Stimulated activated CD8-positive, alpha-beta memory T cell treated with anti-CD3 and anti-CD28 coated beads, Interleukin-4, amount 100 ng/mL, for 48 hours (primary cell): ENCODE data around the gene OBSCN.
"Not testable (repeated sequence)": the region's sequence is repeated elsewhere in the genome, so short reads cannot be mapped to it uniquely, and the experiment has no call there.

Experiments used
- DNase-seq: peaks from one replicate; pipeline ENCODE4 v3.0.0-alpha.2; 2020

The OBSCN gene

DNA sequence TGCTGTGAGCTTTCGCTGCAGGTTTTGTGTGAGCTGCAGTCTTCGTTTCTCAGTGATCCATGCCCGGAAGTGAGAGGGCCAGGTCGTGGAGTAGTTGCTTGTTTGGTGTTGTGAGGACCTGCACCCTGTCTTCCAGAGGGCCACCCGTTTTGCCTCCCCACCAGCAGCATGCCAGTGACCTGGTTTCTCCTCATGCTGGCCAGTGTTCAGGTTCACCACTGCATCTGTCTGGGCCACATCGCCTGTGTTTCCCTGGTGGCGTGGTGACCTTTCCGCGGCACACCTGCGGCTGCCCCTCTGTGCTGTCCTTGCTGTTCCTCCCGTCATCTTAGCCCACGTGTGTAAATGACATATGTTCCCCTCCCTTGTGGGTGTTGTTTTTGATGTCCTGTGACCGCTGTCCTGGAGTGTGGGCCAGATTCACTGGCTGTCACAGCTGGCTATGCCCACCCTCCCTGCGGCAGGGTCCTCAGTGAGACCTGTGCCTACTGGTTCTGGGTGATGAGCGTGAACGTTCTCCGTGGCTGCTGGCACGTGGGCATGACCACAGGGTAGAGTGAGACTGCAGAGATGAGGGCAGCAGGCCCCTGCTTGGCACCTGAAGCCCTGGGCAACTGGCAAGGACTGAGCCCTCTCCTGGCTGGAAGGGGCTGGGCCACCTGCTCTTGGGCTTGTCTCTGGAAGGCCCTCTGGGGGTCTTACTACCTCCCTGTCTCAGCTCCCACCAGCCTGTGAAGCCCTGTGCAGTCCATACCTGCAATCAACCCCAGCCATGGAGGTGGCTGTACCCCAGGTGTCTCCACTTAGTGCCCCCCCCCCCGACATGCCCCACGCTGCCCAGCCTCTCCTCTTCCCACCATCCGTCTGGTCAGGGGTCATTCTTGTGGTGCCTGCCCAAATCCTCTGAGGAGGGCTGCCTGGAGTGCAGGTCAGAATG lies 35.0 kb upstream of the OBSCN start:
- DNase-seq: no peak

DNA sequence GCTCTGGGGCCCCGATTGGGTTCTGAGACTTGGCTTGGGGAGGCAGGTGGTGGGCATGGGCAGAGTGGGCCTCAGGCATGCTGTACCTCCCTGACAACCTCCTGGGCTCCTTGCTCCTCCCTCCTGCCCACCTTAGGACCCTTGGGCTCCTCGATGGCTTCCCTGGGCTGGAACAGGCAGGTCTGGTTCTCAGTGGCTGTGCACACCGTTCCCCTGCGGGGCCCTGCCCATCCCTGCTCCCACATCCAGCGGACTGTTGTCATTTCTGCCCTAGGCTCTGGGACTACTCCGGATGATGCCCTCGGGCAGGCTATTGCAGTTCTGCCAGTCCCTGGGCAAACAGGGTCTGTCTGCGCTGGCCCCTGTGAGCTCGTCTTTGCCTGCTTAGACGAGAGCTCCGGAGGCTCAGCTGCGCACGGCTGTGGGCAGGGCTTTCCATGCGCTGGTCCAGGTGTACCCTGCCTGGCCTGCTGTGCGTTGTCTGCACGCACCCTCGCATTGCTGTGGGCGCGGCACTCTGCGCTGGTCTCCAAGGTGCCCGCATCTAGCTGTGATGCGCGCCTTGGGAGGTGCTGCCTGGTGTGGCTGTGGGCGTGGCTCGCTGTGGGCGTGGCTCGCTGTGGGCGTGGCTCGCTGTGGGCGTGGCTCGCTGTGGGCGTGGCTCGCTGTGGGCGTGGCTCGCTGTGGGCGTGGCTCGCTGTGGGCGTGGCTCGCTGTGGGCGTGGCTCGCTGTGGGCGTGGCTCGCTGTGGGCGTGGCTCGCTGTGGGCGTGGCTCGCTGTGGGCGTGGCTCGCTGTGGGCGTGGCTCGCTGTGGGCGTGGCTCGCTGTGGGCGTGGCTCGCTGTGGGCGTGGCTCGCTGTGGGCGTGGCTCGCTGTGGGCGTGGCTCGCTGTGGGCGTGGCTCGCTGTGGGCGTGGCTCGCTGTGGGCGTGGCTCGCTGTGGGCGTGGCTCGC lies 34.0 kb upstream of the OBSCN start:
- DNase-seq: peak; percentile 59

GRCh38 chr1:228174482-228175315 lies 33.1 kb upstream of the OBSCN start:
- DNase-seq: peak; percentile 56

GRCh38 chr1:228175316-228176023 lies 32.4 kb upstream of the OBSCN start:
- no peak for DNase-seq

GRCh38 chr1:228176024-228176395 lies 31.8 kb upstream of the OBSCN start:
- no peak for DNase-seq

DNA sequence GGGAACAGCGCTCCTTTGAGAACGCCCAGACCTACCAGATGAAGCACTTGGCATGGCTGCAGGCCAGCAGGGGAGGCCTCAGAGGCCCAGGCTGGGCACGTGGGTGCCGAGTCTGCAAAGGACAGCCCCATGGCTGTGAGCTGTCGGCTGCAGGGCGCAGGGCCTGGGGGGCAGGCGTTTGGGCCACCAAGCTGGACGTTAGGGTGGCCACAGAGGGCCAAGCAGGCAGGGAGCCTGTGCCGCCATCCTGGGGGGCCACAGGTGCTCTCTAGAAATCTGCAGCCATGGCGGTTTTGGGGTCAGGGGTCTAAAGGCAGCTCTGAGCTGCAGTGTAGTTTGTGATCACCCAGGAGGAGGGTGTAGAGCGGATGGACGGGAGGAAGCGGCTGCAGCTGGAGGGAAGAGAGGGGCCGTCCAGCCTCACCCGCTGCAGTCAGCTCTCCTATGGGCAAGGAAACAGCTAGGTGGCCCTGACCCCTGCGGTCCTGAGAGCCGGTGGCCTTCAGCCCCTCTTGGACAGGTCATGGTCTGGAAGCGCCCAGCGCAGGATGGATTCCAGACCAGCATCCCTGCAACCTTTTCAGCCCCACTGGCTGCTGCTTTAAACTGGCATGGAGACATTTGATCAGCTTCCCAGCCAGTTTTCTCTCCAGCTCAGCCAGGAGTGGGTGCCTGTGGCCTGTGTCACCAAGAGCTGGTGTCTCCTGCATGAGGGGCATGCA lies 31.2 kb upstream of the OBSCN start:
- no peak for DNase-seq

GRCh38 chr1:228177183-228177475 lies 30.7 kb upstream of the OBSCN start:
- DNase-seq: no peak

GRCh38 chr1:228177721-228178710 lies 29.8 kb upstream of the OBSCN start:
- peak; percentile 10 for DNase-seq

GRCh38 chr1:228178737-228179684 lies 28.8 kb upstream of the OBSCN start:
- no peak for DNase-seq

GRCh38 chr1:228180271-228180958 lies 27.4 kb upstream of the OBSCN start:
- DNase-seq: no peak

DNA sequence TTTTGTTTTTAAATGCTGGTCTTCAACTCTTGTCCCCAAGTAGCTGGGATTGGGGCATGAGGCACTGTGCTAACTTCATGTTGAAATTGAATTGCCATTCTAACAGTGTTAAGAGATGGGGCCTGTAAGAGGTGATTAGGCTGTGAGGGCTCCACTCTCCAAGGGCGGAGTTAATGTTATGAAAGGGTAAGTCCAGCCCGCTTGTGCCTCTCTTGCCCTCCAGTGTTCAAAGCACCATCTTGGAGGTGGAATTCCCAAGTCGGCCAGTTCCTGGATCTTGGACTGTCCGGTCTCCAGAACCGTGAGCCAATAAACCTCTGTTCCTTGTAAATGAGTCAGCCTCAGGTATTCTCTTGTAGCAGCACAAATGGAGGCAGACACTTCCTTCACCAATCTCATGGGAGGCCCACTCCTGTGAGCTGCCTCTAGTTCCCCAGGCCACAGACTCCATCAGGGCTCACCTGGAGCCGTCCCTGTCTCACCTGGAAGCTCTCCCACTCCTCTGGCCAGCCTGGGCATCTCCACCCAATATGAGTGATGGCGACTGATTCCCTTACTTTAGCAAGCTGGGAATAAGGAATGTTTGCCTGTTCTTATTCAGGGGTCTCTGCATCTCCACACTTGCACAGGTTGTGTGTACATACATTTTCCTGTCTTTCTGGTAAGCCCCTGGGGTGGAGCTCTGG lies 26.7 kb upstream of the OBSCN start:
- DNase-seq: no peak

DNA sequence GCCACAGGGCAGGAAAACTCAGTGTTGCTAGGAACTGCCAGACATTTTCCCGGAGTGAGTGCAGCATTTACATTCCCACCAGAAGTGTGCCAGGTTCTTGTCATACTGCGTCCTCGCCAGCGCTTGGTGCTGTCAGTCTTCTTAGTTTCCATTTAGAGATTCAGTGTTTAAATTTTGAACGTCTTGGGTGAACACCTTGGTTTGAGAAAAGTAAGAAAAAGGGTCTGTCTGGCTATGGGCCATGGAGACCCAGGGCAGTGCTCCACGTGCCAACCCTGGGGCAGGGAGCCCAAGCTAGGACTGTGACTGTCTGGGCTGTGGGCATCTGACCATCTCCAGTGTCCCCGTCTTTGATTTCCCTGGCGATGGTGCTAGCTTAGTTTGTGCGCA lies 26.2 kb upstream of the OBSCN start:
- no peak for DNase-seq

DNA sequence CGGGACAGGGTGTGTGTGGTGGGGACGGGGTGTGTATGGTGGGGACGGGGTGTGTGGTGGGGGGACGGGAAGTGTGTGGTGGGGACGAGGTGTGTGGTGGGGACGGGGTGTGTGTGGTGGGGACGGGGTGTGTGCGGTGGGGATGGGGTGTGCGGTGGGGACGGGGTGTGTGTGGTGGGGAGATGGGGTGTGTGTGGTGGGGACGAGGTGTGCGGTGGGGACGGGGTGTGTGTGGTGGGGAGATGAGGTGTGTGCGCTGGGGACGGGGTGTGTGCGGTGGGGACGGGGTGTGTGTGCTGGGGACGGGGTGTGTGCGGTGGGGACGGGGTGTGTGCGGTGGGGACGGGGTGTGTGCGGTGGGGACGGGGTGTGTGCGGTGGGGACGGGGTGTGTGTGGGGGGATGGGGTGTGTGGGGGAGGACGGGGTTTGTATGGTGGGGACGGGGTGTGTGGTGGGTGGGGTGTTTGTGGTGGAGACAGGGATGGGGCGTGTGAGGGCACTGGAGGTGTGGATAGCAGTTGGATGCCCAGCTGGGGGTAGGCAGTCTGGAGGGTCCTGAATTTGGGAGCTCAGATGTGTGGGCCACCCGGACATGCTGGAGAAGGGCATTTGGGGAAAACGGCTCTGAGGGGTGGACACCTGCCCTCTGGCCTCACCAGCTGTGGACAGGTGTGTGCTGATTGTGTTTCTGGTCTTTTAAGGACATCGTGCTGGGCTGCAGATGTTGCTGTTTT lies 25.4 kb upstream of the OBSCN start:
- no peak for DNase-seq

- no peak for DNase-seq
These were observed 23.7 kb upstream of the OBSCN start for GRCh38 chr1:228184152-228184551.

GRCh38 chr1:228185641-228185965 lies 22.2 kb upstream of the OBSCN start:
- DNase-seq: no peak

- not testable (repeated sequence) for DNase-seq
These were observed 19.6 kb upstream of the OBSCN start for GRCh38 chr1:228188249-228188648.

GRCh38 chr1:228190182-228190581 lies 17.7 kb upstream of the OBSCN start:
- DNase-seq: no peak
